Kidney glomerular epithelial cell (primary cell): Measurements from ENCODE around the gene MPST.
A peak's percentile ranks its signal among the peaks of the same experiment; 100 is the strongest.

ENCODE experiments used
- DNase-seq: peaks from one replicate; lab custom pipeline; 2025; lab: John Stamatoyannopoulos, UW

Gene MPST

GRCh38 chr22:37023743-37024338 lies 4.3 kb downstream of the MPST start:
- DNase-seq, result no peak

GRCh38 chr22:37024339-37025157 lies 5.0 kb downstream of the MPST start:
- no peak for DNase-seq

GRCh38 chr22:37025500-37026070 lies 6.0 kb downstream of the MPST start:
- no peak for DNase-seq

GRCh38 chr22:37026325-37026724 lies 6.8 kb downstream of the MPST start:
- no peak for DNase-seq

- no peak for DNase-seq
These were observed 8.0 kb downstream of the MPST start for GRCh38 chr22:37027556-37027955.

- DNase-seq, result no peak
These were observed 9.4 kb downstream of the MPST start for GRCh38 chr22:37028692-37029674.

GRCh38 chr22:37030560-37031281 lies 11.2 kb downstream of the MPST start:
- DNase-seq, result no peak

- peak; percentile 16 for DNase-seq
These were observed 12.6 kb downstream of the MPST start for GRCh38 chr22:37032134-37032534.

GRCh38 chr22:37032535-37033460 lies 13.3 kb downstream of the MPST start:
- DNase-seq, result peak; percentile 93

GRCh38 chr22:37033605-37034430 lies 14.3 kb downstream of the MPST start:
- no peak for DNase-seq

- no peak for DNase-seq
These were observed 17.3 kb downstream of the MPST start for GRCh38 chr22:37036655-37037377.

GRCh38 chr22:37037669-37038068 lies 18.1 kb downstream of the MPST start:
- DNase-seq, result no peak

- no peak for DNase-seq
These were observed 19.9 kb downstream of the MPST start for GRCh38 chr22:37039466-37039865.

- DNase-seq, result no peak
These were observed 23.8 kb downstream of the MPST start for GRCh38 chr22:37043209-37043827.

GRCh38 chr22:37043828-37044538 lies 24.4 kb downstream of the MPST start:
- peak; percentile 31 for DNase-seq

- no peak for DNase-seq
These were observed 25.4 kb downstream of the MPST start for GRCh38 chr22:37044634-37045625.
